HG02571 (cell line): ENCODE results near the gene OR52B4.
A peak's percentile ranks its signal among the peaks of the same experiment; 100 is the strongest.
"Not testable (repeated sequence)": the region's sequence is repeated elsewhere in the genome, so short reads cannot be mapped to it uniquely, and the experiment has no call there.

Experiments
- ATAC-seq: cut with Tn5 transposase; IDR thresholded peaks from one replicate; pipeline ENCODE4 v1.9.1; 2021; ENCODE audit warnings: mild to moderate bottlenecking, moderate library complexity; ENCODE audit not compliant: unreplicated experiment

OR52B4 gene

DNA sequence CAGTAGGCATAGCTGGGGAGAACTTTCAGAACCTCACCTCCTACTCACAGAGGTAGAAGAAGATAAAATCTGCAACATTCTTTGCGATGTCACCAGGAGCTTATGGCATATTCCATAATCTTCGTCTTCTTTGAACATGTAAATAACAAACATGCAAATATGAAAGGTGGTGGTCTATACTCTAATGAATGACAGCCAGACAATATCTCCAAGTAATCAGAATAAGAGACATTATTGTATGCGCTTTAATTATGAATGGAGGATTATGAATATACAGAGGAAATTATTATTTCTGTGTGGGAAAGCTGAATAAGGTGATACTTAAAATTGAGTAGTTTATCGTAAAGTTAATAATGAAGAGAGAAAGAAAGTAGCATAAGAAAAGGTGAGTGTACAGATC, at the start of gene OR52B4:
Gene OR52B4, minus strand, starts transcription at position 101 of the 400 bp plus-strand sequence. Its CDS starts 91 bp downstream, at position 10.
- ATAC-seq: no peak

DNA sequence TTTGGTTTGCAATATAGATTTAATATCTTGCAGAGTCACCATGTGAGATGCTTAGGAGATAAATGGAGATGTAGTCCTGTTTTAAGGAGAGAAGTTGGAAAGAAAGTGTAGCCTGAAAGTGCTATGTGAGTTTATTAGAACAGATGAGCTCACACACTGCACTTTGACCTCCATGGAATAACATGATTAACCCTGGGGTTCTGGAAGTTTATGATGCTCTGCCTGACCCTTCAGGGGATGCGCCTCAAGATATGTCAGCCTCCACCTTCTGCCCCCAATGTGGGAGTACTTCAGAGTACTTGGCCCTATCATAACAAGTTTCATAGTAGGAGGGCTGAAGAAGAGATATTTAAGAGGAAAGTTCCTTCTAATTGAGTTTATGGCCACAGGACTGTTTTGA, 48.6 kb upstream of the OR52B4 start:
- ATAC-seq: no peak

DNA sequence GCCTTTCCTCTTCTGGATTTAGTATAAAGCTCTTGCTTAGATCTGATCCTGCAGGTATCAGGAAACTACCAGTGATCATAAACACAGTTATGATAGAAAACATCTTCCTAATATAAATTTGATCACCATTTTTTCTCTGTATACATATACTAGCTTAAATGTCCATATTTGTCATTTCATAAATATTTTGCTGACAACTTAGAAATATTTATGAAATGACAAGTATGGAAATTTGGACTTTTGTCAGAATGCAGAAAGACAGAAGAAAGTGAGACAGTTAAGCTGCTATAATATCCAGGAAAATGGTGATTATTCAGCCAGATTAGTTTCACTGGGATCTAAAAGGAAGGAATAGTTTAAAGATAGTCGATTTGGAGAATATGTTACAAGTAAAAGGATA, 48.1 kb upstream of the OR52B4 start:
- no peak for ATAC-seq

DNA sequence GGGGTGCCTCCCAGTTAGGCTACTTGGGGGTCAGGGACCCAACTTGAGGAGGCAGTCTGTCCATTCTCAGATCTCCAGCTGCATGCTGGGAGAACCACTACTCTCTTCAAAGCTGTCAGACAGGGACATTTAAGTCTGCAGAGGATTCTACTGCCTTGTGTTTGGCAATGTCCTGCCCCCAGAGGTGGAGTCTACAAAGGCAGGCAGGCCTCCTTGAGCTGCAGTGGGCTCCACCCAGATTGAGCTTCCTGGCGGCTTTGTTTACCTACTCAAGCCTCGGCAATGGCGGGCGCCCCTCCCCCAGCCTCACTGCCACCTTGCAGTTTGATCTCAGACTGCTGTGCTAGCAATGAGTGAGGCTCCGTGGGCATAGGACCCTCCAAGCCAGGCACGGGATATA, 38.0 kb upstream of the OR52B4 start:
- ATAC-seq: not testable (repeated sequence)

DNA sequence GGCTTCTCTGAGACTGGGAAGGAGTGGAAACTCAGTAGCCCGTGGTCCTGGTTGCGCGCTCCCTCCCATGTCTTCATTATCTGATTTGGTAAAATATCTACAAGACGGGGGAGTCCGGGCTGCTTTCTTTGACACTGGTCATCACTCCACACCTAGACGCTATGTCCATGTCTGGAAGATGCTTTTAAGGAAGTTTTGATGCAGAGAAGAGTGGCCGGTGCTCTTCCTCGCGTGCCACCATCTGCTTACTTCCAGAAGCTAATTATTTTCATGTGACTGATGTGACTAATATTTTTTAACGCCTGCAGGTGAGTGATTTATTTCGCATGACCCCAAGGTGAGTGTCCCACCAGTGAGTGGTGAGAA, 25.7 kb upstream of the OR52B4 start:
- peak; percentile 9 for ATAC-seq

DNA sequence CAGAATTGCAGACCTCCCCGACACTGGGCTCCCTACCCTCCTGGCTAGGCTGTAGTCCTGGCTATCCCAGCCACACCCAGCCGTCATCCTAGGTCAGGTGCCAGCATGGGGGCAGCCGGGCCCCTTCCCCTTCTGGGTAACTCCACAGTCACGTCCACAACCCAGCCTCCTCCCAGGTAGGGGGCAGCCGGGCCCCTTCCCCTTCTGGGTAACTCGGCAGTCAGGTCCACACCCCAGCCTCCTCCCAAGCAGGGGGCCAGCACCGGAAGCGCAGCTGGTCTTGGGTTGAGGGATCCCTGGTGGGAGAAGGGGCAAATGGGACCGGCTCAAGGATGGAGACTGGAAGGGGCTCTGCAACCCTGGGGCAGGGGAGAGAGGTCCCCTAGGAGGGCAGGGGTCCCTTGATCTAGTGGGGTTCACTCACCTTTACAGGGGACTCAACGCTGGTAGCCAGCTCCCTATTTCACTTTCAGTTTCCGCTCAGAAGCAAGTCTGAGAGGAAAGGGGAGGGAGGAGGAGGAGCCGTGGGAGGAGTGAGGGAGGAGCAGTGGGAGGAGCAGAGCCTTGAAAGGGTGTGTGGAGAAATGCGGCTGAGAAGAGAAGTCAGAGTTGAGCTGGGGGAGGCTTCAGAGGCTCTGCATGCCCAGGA, 25.1 kb upstream of the OR52B4 start, which contains the start of gene TRIM21:
Gene TRIM21, minus strand, starts transcription at position 494 of the 649 bp plus-strand sequence. CDS start 3,293 bp downstream, outside the sequence.
- peak; percentile 100 for ATAC-seq

DNA sequence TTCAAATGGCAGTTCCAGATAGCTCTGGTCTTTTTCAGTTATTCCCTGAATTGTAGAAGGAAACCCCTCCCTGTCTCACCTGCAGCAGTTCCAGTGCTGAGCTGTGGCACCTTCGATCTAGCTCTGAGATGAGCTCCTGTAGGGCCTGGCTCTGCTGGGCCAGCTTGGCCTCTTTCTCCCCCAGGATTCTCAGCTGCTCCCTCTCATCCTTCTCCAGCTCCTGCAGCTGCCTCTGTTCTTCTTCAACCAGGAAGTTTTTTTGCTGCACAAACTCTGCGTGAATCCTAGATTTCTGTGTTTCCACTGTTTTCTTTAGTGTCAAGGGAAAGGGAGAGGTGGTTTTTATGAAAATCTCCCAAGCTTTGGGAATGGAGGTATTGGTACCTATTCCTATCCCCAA, 20.0 kb upstream of the OR52B4 start:
- no peak for ATAC-seq

DNA sequence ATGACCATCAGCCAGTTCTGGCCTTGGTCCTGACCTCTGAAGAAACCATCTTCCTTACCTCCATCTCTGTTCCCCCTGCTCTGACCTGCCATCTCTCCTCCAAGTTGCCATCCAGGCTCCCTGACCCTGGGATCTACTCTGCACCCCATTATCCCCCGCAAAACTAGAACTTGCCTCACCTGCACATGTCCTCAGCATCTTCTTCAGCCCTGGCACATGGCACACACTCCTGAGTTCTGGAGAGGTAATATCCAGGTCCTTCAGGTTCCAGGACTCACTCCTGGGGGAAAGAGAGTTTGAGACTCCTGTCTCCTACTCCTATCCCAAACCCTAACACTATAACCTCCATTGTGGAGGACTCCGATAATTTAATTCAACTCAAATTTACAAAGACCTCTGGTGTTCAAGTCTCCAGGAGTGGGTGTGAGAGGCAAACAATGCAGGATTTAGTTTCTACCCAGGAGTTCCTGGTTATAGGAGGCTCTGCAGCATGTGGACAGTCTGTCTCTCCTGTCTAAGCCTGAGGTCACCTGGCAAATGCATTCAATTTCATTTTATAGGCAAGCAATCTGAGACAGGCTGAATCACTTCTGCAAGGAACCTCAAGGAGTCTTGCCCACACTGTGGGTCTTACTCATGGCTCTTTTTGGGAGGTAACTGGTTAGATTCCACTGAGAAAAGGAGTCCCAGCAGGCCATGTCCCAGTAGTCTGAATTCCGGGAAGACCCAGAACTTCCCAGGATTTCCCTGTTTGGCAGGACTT, 18.0 kb upstream of the OR52B4 start:
- no peak for ATAC-seq

DNA sequence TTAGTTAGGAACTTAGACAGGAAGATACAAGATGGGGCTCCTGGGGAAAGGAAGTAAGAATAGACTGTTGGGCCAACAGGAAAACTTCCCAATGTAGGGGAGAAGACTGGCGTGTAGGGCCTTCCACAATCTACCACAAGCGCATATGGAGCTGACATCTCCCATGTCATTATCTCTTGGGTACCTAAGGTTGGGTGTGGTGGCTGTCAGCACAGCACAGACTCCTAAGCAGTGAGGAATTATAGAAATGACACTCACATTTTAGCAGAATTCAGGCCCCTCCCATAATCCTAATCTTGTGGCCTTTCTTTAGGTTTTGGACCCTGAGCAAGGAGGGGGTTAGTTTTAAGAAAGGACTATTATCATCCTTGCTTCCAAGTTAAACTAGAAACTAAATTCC, 13.7 kb upstream of the OR52B4 start:
- no peak for ATAC-seq

DNA sequence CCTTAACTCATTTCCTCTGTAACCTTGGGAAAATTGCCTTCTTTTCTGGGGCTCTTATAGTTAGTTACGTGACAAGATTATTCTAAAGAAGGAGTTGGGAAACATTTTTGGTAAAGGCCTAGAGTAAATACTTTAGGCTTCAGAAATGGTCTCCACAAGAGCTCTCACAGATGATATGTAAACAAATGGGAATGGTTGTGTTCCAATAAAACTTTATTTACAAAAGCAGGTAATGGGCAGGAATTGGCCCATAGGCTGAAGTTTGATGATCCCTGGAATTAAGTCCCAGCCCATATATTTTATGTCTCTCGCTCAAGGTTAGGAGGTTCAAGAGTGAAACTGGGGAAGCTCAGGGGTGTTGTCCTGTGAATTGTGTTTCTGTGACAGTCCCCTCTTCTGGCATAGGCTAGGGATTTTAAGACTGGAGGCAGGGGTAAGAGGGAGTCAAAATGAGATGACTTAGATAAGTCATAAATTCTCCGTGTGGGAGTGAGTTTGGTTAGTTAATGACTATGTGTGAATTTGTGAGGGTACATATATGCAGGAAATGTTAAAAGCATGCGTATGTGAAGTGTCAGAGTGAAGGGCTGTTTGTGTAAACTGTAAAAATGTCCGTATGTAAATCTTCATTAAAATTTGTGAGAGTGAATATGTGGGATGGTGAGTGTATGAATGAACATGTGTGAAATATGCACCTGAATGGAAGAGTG, 7.4 kb upstream of the OR52B4 start:
- ATAC-seq: no peak

DNA sequence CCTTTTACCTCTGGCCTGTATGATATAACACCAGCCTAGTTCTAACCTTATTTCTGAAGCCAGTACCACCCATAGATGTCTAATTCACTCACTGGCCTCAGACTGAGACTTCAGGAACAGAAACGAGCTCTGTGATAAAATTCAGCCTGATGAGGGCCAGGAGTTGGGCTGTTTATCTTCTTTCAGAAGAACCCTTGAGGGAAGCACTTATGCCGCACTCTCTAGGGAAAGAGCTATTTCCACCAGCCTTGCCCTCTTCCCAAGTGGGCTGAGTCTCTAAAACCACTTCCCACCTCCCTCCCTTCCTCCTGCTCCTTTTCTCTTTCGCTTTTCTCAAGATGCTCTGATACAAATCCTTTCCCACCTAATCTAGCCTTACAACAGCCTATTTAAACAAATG, 2.0 kb upstream of the OR52B4 start:
- ATAC-seq: no peak

DNA sequence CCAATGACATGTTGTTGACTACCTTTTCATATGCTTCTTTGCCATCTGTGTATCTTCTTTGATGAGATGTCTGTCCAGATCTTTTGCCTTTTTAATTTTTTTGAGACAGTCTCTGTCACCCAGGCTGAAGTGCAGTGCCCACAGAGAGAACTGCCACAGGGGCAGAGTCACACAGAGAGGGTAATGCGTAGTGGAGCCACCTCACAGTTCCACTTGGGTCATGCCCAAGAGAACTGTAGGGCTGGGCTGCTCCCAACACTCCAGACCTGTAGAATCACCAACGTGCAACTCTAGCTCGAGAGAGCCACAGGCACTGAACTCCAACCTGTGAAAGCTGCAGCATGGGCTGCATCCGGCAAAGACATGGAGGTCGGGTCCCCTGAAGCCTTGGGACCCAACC, 20.0 kb downstream of the OR52B4 start:
- not testable (repeated sequence) for ATAC-seq

DNA sequence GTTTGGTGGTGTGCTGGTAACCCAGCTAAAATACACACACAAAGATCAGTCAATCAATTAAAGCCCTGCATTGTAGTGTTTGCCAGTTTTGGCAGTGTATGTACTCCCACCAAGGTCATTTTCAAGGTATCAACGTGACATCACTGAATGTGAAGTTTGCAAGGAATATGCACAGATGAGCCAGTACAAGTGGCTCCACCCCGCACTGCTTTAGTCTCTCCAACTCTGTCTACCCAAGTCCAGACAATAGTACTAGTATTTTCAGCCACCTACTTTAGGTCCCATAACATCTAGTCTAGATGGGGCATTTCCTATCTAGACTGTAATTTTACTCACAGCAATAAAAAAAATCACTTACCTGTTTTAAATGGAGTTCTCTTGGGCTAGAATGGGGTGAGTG, 22.8 kb downstream of the OR52B4 start:
- not testable (repeated sequence) for ATAC-seq

DNA sequence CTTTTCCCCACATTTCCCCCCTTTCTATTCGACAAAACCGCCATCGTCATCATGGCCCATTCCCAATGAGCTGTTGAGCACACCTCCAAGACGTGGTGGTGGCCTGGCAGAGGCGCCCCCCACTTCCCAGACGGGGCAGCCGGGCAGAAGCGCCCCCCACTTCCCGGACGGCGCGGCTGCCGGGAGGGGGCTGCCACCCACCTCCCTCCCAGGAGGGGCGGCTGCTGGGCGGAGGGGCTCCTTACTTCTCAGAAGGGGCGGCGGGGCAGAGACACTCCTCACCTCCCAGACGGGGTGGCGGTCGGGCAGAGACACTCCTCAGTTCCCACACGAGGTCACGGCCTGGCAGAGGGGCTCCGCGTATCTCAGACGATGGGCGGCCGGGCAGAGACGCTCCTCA, 33.8 kb downstream of the OR52B4 start:
- ATAC-seq: not testable (repeated sequence)
